ENCODE data around the gene SHISA5.

- TF ChIP-seq CTCF (conservative IDR thresholded peaks at IDR 0.05; ENCODE audit: low read depth, low read length) (no peak), EZH2phosphoT487 (IDR thresholded peaks at IDR 0.05; ENCODE audit: borderline replicate concordance, low read length) (no peak)
Measured at GRCh38 chr3:48504051-48504946, at the start of gene SHISA5.

All from PC-3 (cell line).